Measurements from ENCODE around the gene SYTL5.

Gene SYTL5

DNA sequence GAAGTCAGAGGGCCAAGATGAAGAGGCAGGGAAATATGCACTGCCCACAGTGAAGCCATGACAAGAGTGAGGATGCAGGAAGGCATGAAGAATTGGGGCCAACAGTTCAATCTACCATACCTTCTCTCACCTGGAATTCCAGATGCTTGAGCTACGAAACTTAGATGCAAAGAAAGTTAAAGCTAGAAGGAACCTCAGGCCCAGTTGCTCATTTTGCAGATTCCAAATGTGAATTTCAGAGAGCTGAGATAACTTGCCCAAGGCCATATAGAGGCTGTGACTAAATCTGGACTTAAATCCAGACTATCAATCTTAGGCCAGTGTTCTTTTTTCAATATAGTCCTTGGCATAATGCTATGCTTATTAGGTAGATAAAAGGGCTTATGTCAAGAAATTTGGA, 121.6 kb downstream of the SYTL5 start:
- TF ChIP-seq CTCF (IDR thresholded peaks at IDR 0.05; ENCODE audit: insufficient read depth, missing control alignments) = no peak
- DNase-seq (ENCODE audit: insufficient read length, low spot score) (no peak), FAIRE-seq (no peak)

- DNase-seq (ENCODE audit: insufficient read length, low spot score) (no peak), FAIRE-seq (no peak)
- TF ChIP-seq CTCF (IDR thresholded peaks at IDR 0.05; ENCODE audit: insufficient read depth, missing control alignments) = no peak
These were observed 123.0 kb downstream of the SYTL5 start for GRCh38 chrX:38129366-38129765.

DNA sequence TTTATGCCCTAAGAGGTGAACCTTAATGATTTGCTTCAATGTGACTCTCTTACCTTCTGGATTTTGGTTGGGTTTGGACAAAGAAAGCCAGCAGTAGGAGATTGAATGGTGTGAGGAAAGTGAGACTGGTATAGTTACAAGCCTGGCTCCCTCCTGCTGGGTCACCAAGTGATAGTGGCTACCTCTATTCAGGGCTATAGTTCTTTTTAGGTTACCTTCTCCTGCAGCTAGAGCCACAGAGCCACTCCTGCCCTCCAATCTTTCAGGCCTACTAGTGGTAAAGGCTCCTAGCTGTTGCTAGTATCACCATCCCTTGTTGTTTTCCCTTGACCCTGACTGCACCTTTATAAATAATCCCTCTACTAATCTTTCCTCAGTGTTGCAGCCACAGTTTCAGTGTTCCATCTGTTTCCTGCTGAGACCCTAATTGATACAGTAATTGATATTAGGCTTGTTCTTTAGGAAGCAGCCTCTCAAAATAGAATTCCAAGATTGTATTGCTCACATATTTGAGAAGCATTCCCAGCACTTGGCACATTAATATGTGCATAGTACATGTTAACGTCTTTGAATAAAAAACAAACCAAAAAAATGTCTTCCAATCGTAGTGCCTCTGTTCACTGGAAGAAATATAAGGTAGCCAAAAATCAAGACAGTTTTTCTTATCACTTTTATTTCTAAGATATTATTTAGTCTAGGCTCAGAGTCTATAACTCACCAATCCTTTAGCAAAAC, 132.0 kb downstream of the SYTL5 start:
- peak; percentile 91 for FAIRE-seq
- no peak for TF ChIP-seq CTCF (IDR thresholded peaks at IDR 0.05; ENCODE audit: insufficient read depth, missing control alignments)
- no peak for DNase-seq (ENCODE audit: insufficient read length, low spot score)

DNA sequence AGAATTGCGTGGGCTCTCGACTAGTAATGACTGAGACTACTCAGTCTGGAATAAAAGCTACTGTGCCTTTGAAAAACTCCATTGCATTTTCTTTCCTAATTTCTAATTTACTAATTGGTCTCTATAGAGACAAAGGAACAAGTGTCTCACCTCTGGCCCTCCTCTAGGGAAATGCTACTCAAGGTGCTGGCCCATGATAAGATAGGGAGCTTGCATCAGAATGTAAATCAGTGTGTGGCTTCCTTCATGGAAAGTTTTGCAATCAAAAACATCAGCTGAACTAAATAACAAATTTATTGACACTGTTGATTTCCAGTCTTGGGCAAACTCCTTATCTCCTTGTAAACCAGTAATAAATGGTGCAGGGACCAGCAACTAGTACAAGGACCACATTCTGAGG, 132.5 kb downstream of the SYTL5 start:
- DNase-seq (ENCODE audit: insufficient read length, low spot score) (no peak), FAIRE-seq (no peak)
- no peak for TF ChIP-seq CTCF (IDR thresholded peaks at IDR 0.05; ENCODE audit: insufficient read depth, missing control alignments)

DNA sequence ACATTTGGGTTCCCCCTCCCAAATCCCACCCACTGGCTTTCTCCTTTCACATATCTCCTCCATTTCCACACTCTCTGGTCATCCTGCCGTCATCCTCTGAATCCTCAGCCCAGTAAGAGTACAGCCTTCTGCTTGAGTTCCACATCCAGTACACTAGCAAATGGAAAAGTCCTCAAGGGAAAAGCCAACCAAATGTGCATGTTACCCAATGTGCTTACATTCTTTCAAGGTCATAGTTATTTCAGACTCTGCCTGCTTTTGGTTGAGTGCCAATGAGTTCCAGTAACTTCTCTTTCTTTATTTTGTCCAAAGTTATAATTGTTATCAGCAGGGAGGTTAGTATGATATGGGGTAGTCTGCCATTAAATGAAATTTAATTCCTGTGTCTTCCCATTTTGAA, 136.3 kb downstream of the SYTL5 start:
- FAIRE-seq = no peak
- no peak for TF ChIP-seq CTCF (IDR thresholded peaks at IDR 0.05; ENCODE audit: insufficient read depth, missing control alignments)
- DNase-seq (ENCODE audit: insufficient read length, low spot score) = no peak

DNA sequence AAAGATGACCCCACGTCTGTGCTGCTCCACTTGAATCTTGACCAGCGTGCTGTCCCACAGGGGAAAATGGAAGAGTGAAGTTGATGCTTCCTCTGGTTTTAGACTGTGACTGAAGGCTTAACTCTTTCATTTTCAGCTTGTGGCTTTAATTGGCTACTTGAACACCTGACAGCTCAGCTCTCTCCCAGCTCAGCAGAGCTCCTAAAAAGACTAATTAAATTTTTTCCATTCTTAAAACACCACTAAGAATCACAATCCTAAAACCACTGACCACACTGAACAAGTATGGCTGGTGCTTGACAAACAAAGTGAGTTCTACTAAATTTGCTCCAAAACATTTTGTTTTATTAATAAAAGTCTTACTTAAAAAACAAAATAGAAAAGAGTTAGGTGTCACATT, 142.7 kb downstream of the SYTL5 start:
- no peak for TF ChIP-seq CTCF (IDR thresholded peaks at IDR 0.05; ENCODE audit: insufficient read depth, missing control alignments)
- FAIRE-seq = no peak
- DNase-seq (ENCODE audit: insufficient read length, low spot score) = no peak

DNA sequence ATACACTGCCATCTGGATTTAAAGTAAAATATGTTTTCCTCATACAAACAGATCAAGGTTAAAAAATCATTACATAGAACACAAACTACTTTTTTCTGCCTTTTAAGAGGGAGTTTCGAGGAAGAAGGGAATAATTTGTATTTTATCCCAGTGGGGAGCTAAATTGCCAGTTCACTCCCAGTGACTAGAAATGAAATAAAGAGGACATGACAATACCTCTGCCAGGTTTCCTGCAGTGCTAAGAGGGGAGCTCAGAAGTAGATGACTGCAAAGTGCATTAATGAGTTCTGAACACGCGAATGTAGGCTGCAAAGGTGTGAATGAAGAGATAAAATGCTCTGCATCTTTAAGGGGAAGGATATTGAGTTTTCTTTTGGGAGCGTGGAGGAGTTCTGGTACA, 144.6 kb downstream of the SYTL5 start:
- TF ChIP-seq CTCF (IDR thresholded peaks at IDR 0.05; ENCODE audit: insufficient read depth, missing control alignments) = no peak
- FAIRE-seq = no peak
- DNase-seq (ENCODE audit: insufficient read length, low spot score) = no peak
